ENCODE results near the gene ERAS. TPM values are rescaled to one million over a fixed set of nuclear protein-coding genes. Genes with fewer than 3 reads are reported as not detected.

ERAS gene
- total RNA-seq, 1 experiment from 2014 or later = not detected

DNA sequence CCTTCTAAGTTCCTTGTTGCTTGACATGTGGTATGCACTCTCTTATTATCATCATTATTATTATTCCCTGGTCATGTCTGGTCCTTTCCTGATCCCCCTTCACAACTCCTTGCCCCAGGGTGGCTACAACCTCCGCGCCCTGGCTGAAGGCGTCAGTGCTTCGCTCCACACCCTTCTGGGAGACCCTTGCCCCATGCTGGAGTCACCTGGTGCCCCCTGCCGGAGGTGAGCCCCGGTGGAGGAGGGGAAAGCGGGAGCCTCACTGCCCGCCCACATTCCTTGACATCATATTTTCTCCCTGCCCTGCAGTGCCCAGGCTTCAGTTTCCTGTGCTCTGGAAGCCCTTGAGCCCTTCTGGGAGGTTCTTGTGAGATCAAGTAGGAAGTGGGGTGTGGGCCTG, 11.0 kb upstream of the ERAS start:
- intact Hi-C loops (cut with micrococcal nuclease; ENCODE audit: unreplicated experiment) = no loop called here
- H3K9me3 ChIP-seq (ENCODE audit: low read depth, low read length, poor library complexity, severe bottlenecking) = no peaks in the 10 kb centered on the region
- CTCF ChIA-PET = no interaction called here
- H3K4me3 ChIP-seq (ENCODE audit: low read depth, low read length, poor library complexity, severe bottlenecking) = no peak overlapping the region
- no peaks in the 10 kb centered on the region for H3K27me3 ChIP-seq (replicated peaks; ENCODE audit: insufficient read depth, low read depth, low read length, poor library complexity)
- TF ChIP-seq EZH2 (IDR thresholded peaks at IDR 0.05; ENCODE audit: borderline replicate concordance, low read depth, low read length, poor library complexity, severe bottlenecking) = no peak
- TF ChIP-seq, protein P1, sequence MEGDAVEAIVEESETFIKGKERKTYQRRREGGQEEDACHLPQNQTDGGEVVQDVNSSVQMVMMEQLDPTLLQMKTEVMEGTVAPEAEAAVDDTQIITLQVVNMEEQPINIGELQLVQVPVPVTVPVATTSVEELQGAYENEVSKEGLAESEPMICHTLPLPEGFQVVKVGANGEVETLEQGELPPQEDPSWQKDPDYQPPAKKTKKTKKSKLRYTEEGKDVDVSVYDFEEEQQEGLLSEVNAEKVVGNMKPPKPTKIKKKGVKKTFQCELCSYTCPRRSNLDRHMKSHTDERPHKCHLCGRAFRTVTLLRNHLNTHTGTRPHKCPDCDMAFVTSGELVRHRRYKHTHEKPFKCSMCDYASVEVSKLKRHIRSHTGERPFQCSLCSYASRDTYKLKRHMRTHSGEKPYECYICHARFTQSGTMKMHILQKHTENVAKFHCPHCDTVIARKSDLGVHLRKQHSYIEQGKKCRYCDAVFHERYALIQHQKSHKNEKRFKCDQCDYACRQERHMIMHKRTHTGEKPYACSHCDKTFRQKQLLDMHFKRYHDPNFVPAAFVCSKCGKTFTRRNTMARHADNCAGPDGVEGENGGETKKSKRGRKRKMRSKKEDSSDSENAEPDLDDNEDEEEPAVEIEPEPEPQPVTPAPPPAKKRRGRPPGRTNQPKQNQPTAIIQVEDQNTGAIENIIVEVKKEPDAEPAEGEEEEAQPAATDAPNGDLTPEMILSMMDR (conservative IDR thresholded peaks at IDR 0.05; ENCODE audit: low read depth, low read length) = no peak
- POLR2A ChIA-PET (ENCODE audit: low non-redundant PET) = no interaction called here
- no peaks in the 10 kb centered on the region for H3K4me1 ChIP-seq (ENCODE audit: insufficient read depth, low read length, poor library complexity, severe bottlenecking)
- no peaks in the 10 kb centered on the region for H3K36me3 ChIP-seq (ENCODE audit: insufficient read depth, low read length, poor library complexity, severe bottlenecking)
- BruUV-seq (replicated peaks) = no TSS peak
- no peak for DNase-seq (ENCODE audit: low spot score)
- H3K27ac ChIP-seq (ENCODE audit: low read depth, low read length, poor library complexity, severe bottlenecking) = no peak overlapping the region

GRCh38 chrX:48816014-48816810, 10.1 kb upstream of the ERAS start:
- DNase-seq (ENCODE audit: low spot score) = no peak
- H3K9me3 ChIP-seq (ENCODE audit: low read depth, low read length, poor library complexity, severe bottlenecking) = no peaks in the 10 kb centered on the region
- ChIA-PET CTCF (no interaction called here), POLR2A (ENCODE audit: low non-redundant PET) (interaction anchor here (0.7 kb wide), 1 partner anchor 14 kb away, joined by 6 read pairs; the partner anchor contains the start of gene HDAC6)
- no peaks in the 10 kb centered on the region for H3K4me1 ChIP-seq (ENCODE audit: insufficient read depth, low read length, poor library complexity, severe bottlenecking)
- no peak overlapping the region for H3K4me3 ChIP-seq (ENCODE audit: low read depth, low read length, poor library complexity, severe bottlenecking)
- no TSS peak for BruUV-seq (replicated peaks)
- no peak overlapping the region for H3K27ac ChIP-seq (ENCODE audit: low read depth, low read length, poor library complexity, severe bottlenecking)
- no peaks in the 10 kb centered on the region for H3K27me3 ChIP-seq (replicated peaks; ENCODE audit: insufficient read depth, low read depth, low read length, poor library complexity)
- H3K36me3 ChIP-seq (ENCODE audit: insufficient read depth, low read length, poor library complexity, severe bottlenecking) = no peaks in the 10 kb centered on the region
- TF ChIP-seq EZH2 (IDR thresholded peaks at IDR 0.05; ENCODE audit: borderline replicate concordance, low read depth, low read length, poor library complexity, severe bottlenecking) = no peak
- TF ChIP-seq, protein P1 (conservative IDR thresholded peaks at IDR 0.05; ENCODE audit: low read depth, low read length) = no peak
- intact Hi-C loops (cut with micrococcal nuclease; ENCODE audit: unreplicated experiment) = no loop called here

DNA sequence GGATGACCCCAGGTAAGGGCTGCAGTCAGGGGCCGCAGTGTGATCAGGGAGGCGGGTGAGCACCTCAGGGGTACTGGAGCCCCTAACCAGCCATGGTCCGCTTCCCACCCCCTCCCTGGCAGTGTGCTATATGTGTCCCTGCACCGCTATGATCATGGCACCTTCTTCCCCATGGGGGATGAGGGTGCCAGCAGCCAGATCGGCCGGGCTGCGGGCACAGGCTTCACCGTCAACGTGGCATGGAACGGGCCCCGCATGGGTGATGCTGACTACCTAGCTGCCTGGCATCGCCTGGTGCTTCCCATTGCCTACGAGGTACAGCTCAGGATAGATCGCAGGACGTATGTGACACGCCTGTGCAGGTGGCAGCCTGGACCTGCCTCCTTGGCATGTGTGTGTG, 8.2 kb upstream of the ERAS start:
- DNase-seq (ENCODE audit: low spot score) = no peak
- H3K9me3 ChIP-seq (ENCODE audit: low read depth, low read length, poor library complexity, severe bottlenecking) = no peaks in the 10 kb centered on the region
- intact Hi-C loops (cut with micrococcal nuclease; ENCODE audit: unreplicated experiment) = no loop called here
- no peaks in the 10 kb centered on the region for H3K4me1 ChIP-seq (ENCODE audit: insufficient read depth, low read length, poor library complexity, severe bottlenecking)
- H3K36me3 ChIP-seq (ENCODE audit: insufficient read depth, low read length, poor library complexity, severe bottlenecking) = no peaks in the 10 kb centered on the region
- TF ChIP-seq, protein P1 (conservative IDR thresholded peaks at IDR 0.05; ENCODE audit: low read depth, low read length) = no peak
- no peak for TF ChIP-seq EZH2 (IDR thresholded peaks at IDR 0.05; ENCODE audit: borderline replicate concordance, low read depth, low read length, poor library complexity, severe bottlenecking)
- no TSS peak for BruUV-seq (replicated peaks)
- POLR2A ChIA-PET (ENCODE audit: low non-redundant PET) = no interaction called here
- no peak overlapping the region for H3K27ac ChIP-seq (ENCODE audit: low read depth, low read length, poor library complexity, severe bottlenecking)
- H3K4me3 ChIP-seq (ENCODE audit: low read depth, low read length, poor library complexity, severe bottlenecking) = no peak overlapping the region
- CTCF ChIA-PET = no interaction called here
- H3K27me3 ChIP-seq (replicated peaks; ENCODE audit: insufficient read depth, low read depth, low read length, poor library complexity) = no peaks in the 10 kb centered on the region

Measured in A673 (cell line).